ENCODE results near the gene USP17L10.
"Not testable (repeated sequence)": the region's sequence is repeated elsewhere in the genome, so short reads cannot be mapped to it uniquely, and the experiment has no call there.

Gene USP17L10

GRCh38 chr4:9210357-9210756 lies at the start of gene USP17L10:
Gene USP17L10, plus strand, starts transcription at chr4:9210657. Its CDS starts 0 bp downstream, at chr4:9210657.
- not testable (repeated sequence) for DNase-seq (ENCODE audit: low read depth)

- not testable (repeated sequence) for DNase-seq (ENCODE audit: low read depth)
These were observed 44.5 kb upstream of the USP17L10 start for GRCh38 chr4:9165990-9166389.

DNA sequence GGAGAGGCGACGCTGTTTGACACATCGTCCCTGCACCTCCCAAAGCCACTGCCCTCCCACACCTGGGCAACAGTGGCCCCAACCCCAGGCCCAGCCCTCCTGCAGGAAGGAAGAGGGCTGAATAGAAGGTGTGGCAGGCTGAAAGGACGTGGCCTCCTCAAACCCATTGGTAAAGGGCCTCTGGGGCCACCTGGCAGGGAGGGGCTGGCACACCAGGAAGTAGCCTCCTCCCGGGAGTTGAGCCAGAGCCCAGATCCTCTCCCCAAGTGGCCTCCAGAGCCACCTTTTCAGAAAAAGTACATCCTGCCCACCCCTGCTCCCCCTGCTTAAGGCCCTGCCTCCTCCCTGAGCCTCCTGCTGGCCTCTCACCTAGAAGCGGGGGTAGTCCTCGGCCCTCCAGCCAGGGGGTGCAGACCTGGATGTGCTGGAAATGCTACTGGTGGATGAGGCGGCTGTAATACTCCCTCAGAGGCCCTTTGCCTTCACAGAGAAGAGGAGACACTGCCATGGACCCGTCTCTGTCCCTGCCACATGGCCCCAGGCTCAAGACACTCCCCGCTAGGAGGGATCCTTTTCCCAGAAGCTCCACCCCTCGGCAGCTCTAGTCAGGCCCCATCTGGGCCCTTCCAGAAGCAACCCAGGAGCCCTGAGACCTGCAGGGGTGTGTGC lies 40.5 kb upstream of the USP17L10 start, which contains the start of gene FAM90A26:
TSS of gene FAM90A26 (plus strand) at position 619 of the 669 bp plus-strand sequence. CDS start 2,764 bp downstream, outside the sequence.
- DNase-seq (ENCODE audit: low read depth), result not testable (repeated sequence)

DNA sequence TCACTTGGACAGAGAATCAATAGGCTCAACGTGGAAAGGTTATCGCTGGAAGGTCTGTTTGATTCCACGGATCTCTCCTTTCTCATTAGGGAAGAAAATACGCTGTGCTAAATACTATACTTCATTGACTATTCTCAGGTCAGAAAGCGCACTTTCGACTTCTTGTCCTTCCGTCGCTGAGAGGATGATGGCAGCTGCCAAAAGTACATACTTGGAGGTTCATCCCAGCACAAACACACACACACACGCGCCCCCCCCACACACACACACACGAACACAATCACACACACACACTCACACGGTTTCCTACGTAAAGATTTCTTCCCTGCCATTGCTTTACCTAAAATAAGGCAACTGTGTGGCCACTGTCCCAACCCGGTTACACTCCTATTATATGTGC lies 4.2 kb downstream of the USP17L10 start:
- DNase-seq (ENCODE audit: low read depth), result not testable (repeated sequence)

GRCh38 chr4:9215105-9215504 lies 4.6 kb downstream of the USP17L10 start, which contains the start of gene USP17L11:
Gene USP17L11, plus strand, starts transcription at chr4:9215405. Its CDS starts 0 bp downstream, at chr4:9215405.
- DNase-seq (ENCODE audit: low read depth), result not testable (repeated sequence)

- not testable (repeated sequence) for DNase-seq (ENCODE audit: low read depth)
These were observed 9.4 kb downstream of the USP17L10 start, which contains the start of gene USP17L12 for GRCh38 chr4:9219852-9220251. Gene USP17L12, plus strand, starts transcription at chr4:9220152. Its CDS starts 0 bp downstream, at chr4:9220152.

DNA sequence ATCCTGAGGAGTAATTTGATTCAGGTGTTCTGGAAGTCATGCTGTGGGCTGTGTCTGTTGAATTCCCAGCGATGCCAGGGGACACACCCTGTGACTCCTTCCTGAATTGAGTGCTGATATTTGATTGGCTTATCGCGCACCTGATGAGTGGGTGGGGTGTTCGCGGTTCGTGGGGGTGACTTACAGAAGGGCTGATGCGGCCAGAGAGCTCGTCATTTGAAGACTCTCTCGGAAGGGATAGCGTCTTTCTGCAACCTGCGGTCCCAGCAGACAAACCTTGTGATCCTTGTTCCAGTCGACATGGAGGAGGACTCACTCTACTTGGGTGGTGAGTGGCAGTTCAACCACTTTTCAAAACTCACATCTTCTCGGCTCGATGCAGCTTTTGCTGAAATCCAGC lies 14.1 kb downstream of the USP17L10 start, which contains the start of gene USP17L13:
TSS of gene USP17L13 (plus strand) at position 301 of the 400 bp plus-strand sequence. CDS start at position 301, 0 bp downstream.
- DNase-seq (ENCODE audit: low read depth), result not testable (repeated sequence)

DNA sequence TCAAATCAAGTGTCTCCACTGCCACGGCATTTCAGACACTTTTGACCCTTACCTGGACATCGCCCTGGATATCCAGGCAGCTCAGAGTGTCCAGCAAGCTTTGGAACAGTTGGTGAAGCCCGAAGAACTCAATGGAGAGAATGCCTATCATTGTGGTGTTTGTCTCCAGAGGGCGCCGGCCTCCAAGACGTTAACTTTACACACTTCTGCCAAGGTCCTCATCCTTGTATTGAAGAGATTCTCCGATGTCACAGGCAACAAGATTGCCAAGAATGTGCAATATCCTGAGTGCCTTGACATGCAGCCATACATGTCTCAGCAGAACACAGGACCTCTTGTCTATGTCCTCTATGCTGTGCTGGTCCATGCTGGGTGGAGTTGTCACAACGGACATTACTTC lies 19.8 kb downstream of the USP17L10 start:
- not testable (repeated sequence) for DNase-seq (ENCODE audit: low read depth)

DNA sequence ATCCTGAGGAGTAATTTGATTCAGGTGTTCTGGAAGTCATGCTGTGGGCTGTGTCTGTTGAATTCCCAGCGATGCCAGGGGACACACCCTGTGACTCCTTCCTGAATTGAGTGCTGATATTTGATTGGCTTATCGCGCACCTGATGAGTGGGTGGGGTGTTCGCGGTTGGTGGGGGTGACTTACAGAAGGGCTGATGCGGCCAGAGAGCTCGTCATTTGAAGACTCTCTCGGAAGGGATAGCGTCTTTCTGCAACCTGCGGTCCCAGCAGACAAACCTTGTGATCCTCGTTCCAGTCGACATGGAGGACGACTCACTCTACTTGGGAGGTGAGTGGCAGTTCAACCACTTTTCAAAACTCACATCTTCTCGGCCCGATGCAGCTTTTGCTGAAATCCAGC lies 23.6 kb downstream of the USP17L10 start, which contains the start of gene USP17L15:
TSS of gene USP17L15 (plus strand) at position 301 of the 400 bp plus-strand sequence. CDS start at position 301, 0 bp downstream.
- not testable (repeated sequence) for DNase-seq (ENCODE audit: low read depth)

DNA sequence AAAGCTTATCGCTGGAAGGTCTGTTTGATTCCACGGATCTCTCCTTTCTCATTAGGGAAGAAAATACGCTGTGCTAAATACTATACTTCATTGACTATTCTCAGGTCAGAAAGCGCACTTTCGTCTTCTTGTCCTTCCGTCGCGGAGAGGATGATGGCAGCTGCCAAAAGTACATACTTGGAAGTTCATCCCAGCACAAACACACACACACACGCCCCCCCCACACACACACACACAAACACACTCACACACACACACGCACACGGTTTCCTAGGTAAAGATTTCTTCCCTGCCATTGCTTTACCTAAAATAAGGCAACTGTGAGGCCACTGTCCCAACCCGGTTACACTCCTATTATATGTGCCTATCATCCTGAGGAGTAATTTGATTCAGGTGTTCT lies 28.0 kb downstream of the USP17L10 start:
- DNase-seq (ENCODE audit: low read depth), result not testable (repeated sequence)

GRCh38 chr4:9243579-9243978 lies 33.1 kb downstream of the USP17L10 start, which contains the start of gene USP17L17:
Gene USP17L17, plus strand, starts transcription at chr4:9243879. Its CDS starts 0 bp downstream, at chr4:9243879.
- DNase-seq (ENCODE audit: low read depth), result not testable (repeated sequence)

- DNase-seq (ENCODE audit: low read depth), result peak; percentile 0
These were observed 37.7 kb downstream of the USP17L10 start, which contains the start of gene USP17L18 for GRCh38 chr4:9247953-9248680. Gene USP17L18, plus strand, starts transcription at chr4:9248630. Its CDS starts 0 bp downstream, at chr4:9248630.

DNA sequence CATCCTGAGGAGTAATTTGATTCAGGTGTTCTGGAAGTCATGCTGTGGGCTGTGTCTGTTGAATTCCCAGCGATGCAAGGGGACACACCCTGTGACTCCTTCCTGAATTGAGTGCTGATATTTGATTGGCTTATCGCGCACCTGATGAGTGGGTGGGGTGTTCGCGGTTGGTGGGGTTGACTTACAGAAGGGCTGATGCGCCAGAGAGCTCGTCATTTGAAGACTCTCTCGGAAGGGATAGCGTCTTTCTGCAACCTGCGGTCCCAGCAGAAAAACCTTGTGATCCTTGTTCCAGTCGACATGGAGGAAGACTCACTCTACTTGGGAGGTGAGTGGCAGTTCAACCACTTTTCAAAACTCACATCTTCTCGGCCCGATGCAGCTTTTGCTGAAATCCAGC lies 42.6 kb downstream of the USP17L10 start, which contains the start of gene USP17L19:
TSS of gene USP17L19 (plus strand) at position 301 of the 400 bp plus-strand sequence. CDS start at position 301, 0 bp downstream.
- not testable (repeated sequence) for DNase-seq (ENCODE audit: low read depth)

DNA sequence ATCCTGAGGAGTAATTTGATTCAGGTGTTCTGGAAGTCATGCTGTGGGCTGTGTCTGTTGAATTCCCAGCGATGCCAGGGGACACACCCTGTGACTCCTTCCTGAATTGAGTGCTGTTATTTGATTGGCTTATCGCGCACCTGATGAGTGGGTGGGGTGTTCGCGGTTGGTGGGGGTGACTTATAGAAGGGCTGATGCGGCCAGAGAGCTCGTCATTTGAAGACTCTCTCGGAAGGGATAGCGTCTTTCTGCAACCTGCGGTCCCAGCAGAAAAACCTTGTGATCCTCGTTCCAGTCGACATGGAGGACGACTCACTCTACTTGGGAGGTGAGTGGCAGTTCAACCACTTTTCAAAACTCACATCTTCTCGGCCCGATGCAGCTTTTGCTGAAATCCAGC lies 47.4 kb downstream of the USP17L10 start, which contains the start of gene USP17L20:
TSS of gene USP17L20 (plus strand) at position 301 of the 400 bp plus-strand sequence. CDS start at position 301, 0 bp downstream.
- DNase-seq (ENCODE audit: low read depth), result not testable (repeated sequence)
